TTC549 (cell line): ENCODE data around the gene ZNF682.
"Not testable (repeated sequence)": the region's sequence is repeated elsewhere in the genome, so short reads cannot be mapped to it uniquely, and the experiment has no call there.

Experiments
- FAIRE-seq: peaks from 2 replicates; lab custom pipeline; 2012; peaks lifted over from hg19 to GRCh38; lab: Jason Lieb, UNC

The ZNF682 gene

DNA sequence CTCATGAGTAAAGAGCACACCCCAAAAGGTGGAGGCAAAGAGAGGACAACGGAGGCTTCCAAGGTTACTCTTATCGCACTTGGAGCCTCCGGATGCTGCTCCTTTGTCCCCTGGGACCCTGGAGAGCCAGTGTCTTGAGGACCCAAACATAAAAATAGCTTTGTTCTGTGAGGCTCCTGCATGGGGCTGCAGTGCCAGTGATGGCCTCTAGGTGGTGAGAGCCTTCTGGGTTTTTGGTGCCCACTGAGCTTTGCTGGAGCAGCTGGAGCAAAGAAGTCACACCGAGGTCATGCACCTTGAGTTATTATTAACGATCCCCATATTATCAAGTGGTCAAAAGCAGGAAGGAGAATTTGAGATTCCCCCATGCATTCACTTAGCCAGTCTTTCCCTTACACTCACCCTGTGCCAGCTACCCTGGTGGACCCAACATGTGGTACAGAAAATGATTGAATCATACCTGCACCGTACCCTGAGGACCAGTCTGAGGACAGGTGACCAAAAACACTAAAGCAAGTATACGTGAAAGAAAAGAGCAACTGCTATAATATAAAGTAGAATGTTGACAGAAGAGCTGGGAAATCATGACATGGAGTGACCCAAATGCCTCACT lies 41.5 kb downstream of the ZNF682 start:
- no peak for FAIRE-seq

DNA sequence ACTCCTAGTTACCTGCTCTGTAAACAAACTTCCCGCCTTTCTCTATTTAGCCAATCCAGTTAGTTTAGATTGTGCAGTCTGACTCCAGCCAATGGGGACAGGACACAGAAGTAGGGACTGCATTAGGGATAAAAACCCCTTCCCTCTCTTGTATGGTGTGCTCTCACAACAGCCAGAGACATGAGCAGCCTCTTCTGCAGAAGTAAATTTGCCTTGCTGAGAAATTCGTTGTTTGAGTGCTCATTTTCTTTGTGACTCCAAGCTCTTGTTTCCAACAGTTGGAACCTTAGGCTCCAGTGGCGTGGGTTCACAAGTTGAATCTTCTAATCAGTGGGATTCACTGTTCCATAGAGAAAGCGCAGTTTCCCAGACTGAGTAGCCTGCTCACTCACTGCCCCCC lies 72.4 kb downstream of the ZNF682 start:
- FAIRE-seq: no peak

DNA sequence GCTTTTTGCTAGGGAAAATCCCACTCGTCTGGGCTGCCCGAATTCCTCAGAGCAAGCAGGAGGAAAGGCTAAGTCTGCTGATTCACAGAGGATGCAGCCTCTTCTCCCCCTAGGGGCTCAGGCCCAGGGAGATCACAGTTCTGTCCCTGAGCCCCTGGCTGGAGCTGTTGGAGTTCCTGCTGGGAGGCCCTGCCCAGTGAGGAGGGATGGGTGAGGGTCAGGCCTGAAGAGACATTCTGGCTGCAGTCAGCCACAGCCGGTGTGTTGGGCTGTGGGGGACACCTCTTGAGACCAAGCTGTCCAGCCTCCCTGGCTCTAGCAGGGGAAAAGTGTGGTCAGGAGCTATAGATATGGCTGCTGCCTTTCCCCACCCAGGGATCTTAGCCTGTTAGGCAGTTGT lies 73.2 kb downstream of the ZNF682 start:
- not testable (repeated sequence) for FAIRE-seq

DNA sequence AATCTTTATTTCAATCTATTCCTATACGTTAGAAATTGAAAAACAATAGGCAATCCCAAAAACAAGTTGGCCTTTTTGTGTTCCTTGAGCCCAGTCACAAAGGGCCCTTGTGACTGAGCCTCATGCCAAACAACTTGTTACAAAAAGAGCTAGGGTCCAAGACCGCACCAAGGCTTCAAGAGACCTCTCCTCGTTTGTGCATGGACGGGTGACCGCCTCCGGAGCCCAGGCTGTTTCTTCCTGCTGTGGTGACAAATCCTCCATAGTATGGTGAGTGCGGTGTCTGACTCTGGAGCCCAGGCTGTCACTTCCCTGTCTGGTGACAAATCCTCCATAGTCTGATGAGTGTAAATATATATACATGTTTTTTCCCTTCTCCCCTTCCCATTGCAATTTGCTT lies 74.9 kb downstream of the ZNF682 start:
- FAIRE-seq: no peak

DNA sequence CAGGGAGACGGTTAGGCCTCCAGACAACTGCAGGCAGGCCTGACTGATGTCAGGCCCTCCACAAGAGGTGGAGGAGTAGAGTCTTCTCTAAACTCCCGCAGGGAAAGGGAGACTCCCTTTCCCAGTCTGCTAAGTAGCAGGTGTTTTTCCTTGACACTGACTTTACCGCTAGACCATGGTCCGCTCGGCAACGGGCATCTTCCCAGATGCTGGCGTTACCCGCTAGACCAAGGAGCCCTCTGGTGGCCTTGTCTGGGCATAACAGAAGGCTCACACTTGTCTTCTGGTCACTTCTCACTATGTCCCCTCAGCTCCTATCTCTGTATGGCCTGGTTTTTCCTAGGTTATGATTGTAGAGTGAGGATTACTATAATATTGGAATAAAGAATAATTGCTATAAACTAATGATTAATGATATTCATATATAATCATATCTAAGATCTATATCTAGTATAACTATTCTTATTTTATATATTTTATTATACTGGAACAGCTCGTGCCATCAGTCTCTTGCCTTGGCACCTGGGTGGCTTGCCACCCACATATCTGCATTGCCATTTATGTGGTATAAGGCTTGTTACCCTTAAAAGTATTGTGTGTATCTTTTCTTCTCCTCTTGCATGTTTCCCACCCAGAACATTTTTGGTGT lies 80.0 kb downstream of the ZNF682 start:
- not testable (repeated sequence) for FAIRE-seq

DNA sequence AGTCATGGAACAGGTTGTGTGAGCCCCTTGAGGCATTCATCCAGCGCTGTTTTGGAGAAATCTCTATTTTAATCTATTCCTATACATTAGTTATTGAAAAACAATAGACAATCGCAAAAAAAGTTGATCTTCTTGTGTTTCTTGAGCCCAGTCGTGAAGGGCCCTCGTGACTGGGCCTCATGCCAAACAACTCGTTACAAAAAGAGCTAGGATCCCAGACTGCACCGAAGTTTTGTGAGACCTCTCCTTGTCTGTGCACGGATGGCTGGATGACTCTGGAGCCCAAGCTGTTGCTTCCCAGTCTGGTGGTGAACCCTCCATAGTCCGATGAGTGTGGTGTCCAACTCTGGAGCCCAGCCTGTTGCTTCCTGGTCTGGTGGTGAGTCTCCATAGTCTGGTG lies 81.5 kb downstream of the ZNF682 start:
- not testable (repeated sequence) for FAIRE-seq

DNA sequence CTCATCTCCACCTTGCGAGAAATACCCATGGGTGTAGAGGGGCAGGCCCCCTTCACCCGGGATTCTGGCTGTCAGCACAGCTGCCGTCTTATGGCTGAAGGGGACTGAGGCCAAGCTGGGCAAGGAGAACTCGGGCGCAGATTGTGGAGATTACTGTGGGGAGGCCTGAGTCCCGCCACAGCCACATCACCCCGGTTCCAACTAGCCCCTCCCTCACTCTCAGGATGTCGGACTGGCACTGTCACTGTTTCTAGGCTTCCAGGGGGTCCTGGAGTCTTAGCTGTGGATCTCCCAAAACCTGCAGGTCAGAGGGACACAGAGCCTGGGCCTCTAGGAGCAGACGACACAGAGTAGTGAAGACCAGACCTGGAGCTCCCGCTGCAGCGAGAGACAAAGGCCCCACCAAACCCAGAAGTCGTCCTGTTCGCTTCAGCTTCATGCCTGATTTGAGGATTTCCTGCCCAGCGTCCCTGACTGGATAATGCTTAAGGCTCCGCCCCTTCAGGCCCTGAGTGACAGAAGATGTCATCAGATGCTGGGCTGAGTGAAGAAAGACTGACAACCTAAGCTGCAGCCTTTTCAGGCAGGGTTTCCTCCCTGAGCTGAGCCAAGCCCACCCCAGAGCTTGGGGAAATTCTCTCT lies 82.8 kb downstream of the ZNF682 start:
- FAIRE-seq: no peak

DNA sequence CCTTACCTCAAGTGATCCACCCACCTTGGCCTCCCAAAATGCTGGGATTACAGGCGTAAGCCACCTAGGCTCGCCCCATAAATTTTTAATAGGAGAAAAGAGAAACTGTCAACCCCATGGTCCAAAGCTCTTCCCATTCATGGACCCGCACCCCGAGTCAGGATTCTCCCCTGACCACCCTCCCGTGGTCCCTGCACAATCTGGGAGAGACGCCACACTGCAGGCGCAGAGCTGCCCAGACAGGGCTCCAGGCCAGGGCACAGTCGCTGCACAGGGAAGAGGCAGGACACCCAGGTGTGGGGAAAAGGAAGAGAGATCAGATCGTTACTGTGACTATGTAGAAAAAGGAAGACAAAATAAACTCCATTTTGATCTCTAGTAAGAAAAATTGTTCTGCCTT lies 84.1 kb downstream of the ZNF682 start:
- FAIRE-seq: no peak
